HepG2 (cell line): ENCODE measurements around the gene HLA-DOA. TPM values are rescaled to one million over a fixed set of nuclear protein-coding genes. Genes with fewer than 3 reads are reported as not detected.

Experiments
- CREB3 ChIP-seq: sonication (generic); formaldehyde crosslinking; IDR thresholded peaks from 2 replicates; pipeline ENCODE4 v1.5.0; 2020; ENCODE audit warnings: missing genetic modification reagents
- FIP1L1 ChIP-seq: fragments of 200-400 bp; formaldehyde crosslinking; IDR thresholded peaks from 2 replicates; pipeline ENCODE4 v1.6.1; 2018; ENCODE audit warnings: low read depth, mild to moderate bottlenecking, low read length, moderate library complexity, borderline replicate concordance; ENCODE audit not compliant: insufficient read depth
- FOSL1 ChIP-seq: sonication (generic); formaldehyde crosslinking; IDR thresholded peaks from 2 replicates; pipeline ENCODE4 v1.9.0; 2021; ENCODE audit warnings: missing genetic modification reagents, borderline replicate concordance
- FOXM1 ChIP-seq: sonication (generic); formaldehyde crosslinking; IDR thresholded peaks from 2 replicates; pipeline ENCODE4 v1.5.0; 2020; ENCODE audit warnings: missing genetic modification reagents
- MTERF4 ChIP-seq: sonication (generic); formaldehyde crosslinking; IDR thresholded peaks from 2 replicates; pipeline ENCODE4 v1.8.0; 2023; ENCODE audit warnings: mild to moderate bottlenecking, missing genetic modification reagents
- NR1H2 ChIP-seq: sonication (generic); formaldehyde crosslinking; IDR thresholded peaks from 2 replicates; pipeline ENCODE4 v1.8.1; 2022; ENCODE audit warnings: low read depth, missing genetic modification reagents, borderline replicate concordance
- PBX2 ChIP-seq: IDR thresholded peaks from 2 replicates; pipeline ENCODE4 v1.6.1; 2016; ENCODE audit warnings: control low read depth
- PCBP2 ChIP-seq: fragments of 200-400 bp; formaldehyde crosslinking; optimal IDR thresholded peaks from 2 replicates; pipeline ENCODE3; 2018; ENCODE audit warnings: low read length, low read depth; ENCODE audit not compliant: poor library complexity, severe bottlenecking
- RBM39 ChIP-seq: fragments of 200-400 bp; formaldehyde crosslinking; IDR thresholded peaks from one replicate; pipeline ENCODE4 v1.6.1; 2018; ENCODE audit warnings: antibody characterized with exemption, mild to moderate bottlenecking, low read depth, low read length; ENCODE audit not compliant: poor library complexity, severe bottlenecking
- SIN3A ChIP-seq: IDR thresholded peaks from 2 replicates; pipeline ENCODE4 v1.6.1; 2011; ENCODE audit warnings: low read depth, mild to moderate bottlenecking, control low read depth, low read length, borderline replicate concordance
- SMAD3 ChIP-seq: sonication (generic); formaldehyde crosslinking; IDR thresholded peaks from 2 replicates; pipeline ENCODE4 v1.4.0; 2020; ENCODE audit warnings: missing genetic modification reagents
- SNAPC5 ChIP-seq: sonication (generic); formaldehyde crosslinking; IDR thresholded peaks from 2 replicates; pipeline ENCODE4 v1.8.1; 2023; ENCODE audit warnings: mild to moderate bottlenecking, missing genetic modification reagents, borderline replicate concordance
- UBTF ChIP-seq: sonication (generic); formaldehyde crosslinking; IDR thresholded peaks from 2 replicates; pipeline ENCODE4 v1.4.0; 2020; ENCODE audit warnings: mild to moderate bottlenecking, missing genetic modification reagents
- XRCC5 ChIP-seq: fragments of 200-400 bp; formaldehyde crosslinking; optimal IDR thresholded peaks from 2 replicates; pipeline ENCODE3; 2017; ENCODE audit warnings: mild to moderate bottlenecking, low read length
- ZFP82 ChIP-seq: sonication (generic); formaldehyde crosslinking; IDR thresholded peaks from 2 replicates; pipeline ENCODE4 v1.5.1; 2020; ENCODE audit warnings: mild to moderate bottlenecking, missing genetic modification reagents, borderline replicate concordance
- ZNF354B ChIP-seq: sonication (generic); formaldehyde crosslinking; IDR thresholded peaks from 2 replicates; pipeline ENCODE4 v1.8.0; 2022; ENCODE audit warnings: mild to moderate bottlenecking, missing genetic modification reagents
- ZNF543 ChIP-seq: sonication (generic); formaldehyde crosslinking; IDR thresholded peaks from 2 replicates; pipeline ENCODE4 v1.4.0; 2020; ENCODE audit warnings: mild to moderate bottlenecking, missing genetic modification reagents
- ZNF567 ChIP-seq: sonication (generic); formaldehyde crosslinking; IDR thresholded peaks from 2 replicates; pipeline ENCODE4 v1.8.1; 2023; ENCODE audit warnings: mild to moderate bottlenecking, missing genetic modification reagents, borderline replicate concordance
- ZNF607 ChIP-seq: sonication (generic); formaldehyde crosslinking; IDR thresholded peaks from 2 replicates; pipeline ENCODE4 v1.5.1; 2020; ENCODE audit warnings: missing genetic modification reagents, mild to moderate bottlenecking, borderline replicate concordance
- ZNF629 ChIP-seq: sonication (generic); formaldehyde crosslinking; conservative IDR thresholded peaks from 2 replicates; pipeline ENCODE4 v1.5.0; 2020; ENCODE audit warnings: missing genetic modification reagents
- ZNF672 ChIP-seq: sonication (generic); formaldehyde crosslinking; IDR thresholded peaks from 2 replicates; pipeline ENCODE4 v1.8.1; 2022; ENCODE audit warnings: missing genetic modification reagents
- ZNF788 ChIP-seq: sonication (generic); formaldehyde crosslinking; IDR thresholded peaks from 2 replicates; pipeline ENCODE4 v1.5.0; 2020; ENCODE audit warnings: mild to moderate bottlenecking, missing genetic modification reagents, borderline replicate concordance
- ZNF841 ChIP-seq: sonication (generic); formaldehyde crosslinking; IDR thresholded peaks from 2 replicates; pipeline ENCODE4 v1.8.1; 2023; ENCODE audit warnings: missing genetic modification reagents, borderline replicate concordance
- polyA plus RNA-seq, 8 experiments: library from polyadenylated mRNA; depleted of rRNA in 3 of 8; stranded (reverse) in 7 of 8; unstranded in 1 of 8; fragments of >200 nt; fragmentation: Illumina TruSeq in 4 of 8; extraction: Trizol in 4 of 8; gene quantifications; 2 replicates each; pipeline versions ENCODE4 v1.2.1 to v1.2.3, GENCODE V29; 2011 to 2016; ENCODE audit warnings: low read depth in 4 of 8, missing spikeins in 1 of 8, mixed read lengths in 1 of 8; ENCODE audit not compliant: insufficient read depth in 1 of 8
- total RNA-seq, 5 experiments: library from RNA; depleted of rRNA; stranded (reverse); fragments of >200 nt; fragmentation: Illumina TruSeq; extraction: Trizol; gene quantifications; 2 replicates each; pipeline ENCODE4 v1.2.3, GENCODE V29; 2016; ENCODE audit warnings: low read depth in 1 of 5

The HLA-DOA gene
- total and polyA plus RNA-seq, 2 of the 13 experiments (the other 11 are each of a cell fraction or from before 2014, with no cell fraction given): 0.03 to 0.09 TPM

GRCh38 chr6:32969685-32970412 lies 39.5 kb downstream of the HLA-DOA start (continued):
- TF ChIP-seq ZNF788 (0 out of 2 replicates have a peak, but pooled peaks have one; percentile 45), RBM39 (no peak), FOSL1 (peak; percentile 64; the same call in 1 of the 2 replicates), SNAPC5 (CRISPR knock-in tag) (no peak), ZFP82 (CRISPR knock-in tag) (peak; percentile 71; the same call in 1 of the 2 replicates), ZNF567 (CRISPR knock-in tag) (0 out of 2 replicates have a peak, but pooled peaks have one; percentile 2), ZNF607 (no peak), PCBP2 (peak; percentile 47), CREB3 (CRISPR knock-in tag) (peak; percentile 82), ZNF672 (CRISPR knock-in tag) (0 out of 2 replicates have a peak, but pooled peaks have one; percentile 45), ZNF841 (CRISPR knock-in tag) (0 out of 2 replicates have a peak, but pooled peaks have one; percentile 23), SIN3A (0 out of 2 replicates have a peak, but pooled peaks have one; percentile 22), ZNF354B (CRISPR knock-in tag) (0 out of 2 replicates have a peak, but pooled peaks have one; percentile 27), XRCC5 (peak; percentile 38), PBX2 (no peak), FOXM1 (CRISPR knock-in tag) (0 out of 2 replicates have a peak, but pooled peaks have one; percentile 50), SMAD3 (CRISPR knock-in tag) (peak; percentile 33), MTERF4 (CRISPR knock-in tag) (peak; percentile 57; the same call in 1 of the 2 replicates), ZNF629 (CRISPR knock-in tag) (0 out of 2 replicates have a peak, but pooled peaks have one; percentile 39), UBTF (CRISPR knock-in tag) (peak; percentile 15; the same call in 1 of the 2 replicates), FIP1L1 (peak; percentile 48; the same call in 1 of the 2 replicates), NR1H2 (no peak; the same call in 1 of the 2 replicates), ZNF543 (CRISPR knock-in tag) (0 out of 2 replicates have a peak, but pooled peaks have one; percentile 46)
